ENCODE results near the gene MBNL3.

Gene MBNL3

GRCh38 chrX:132414404-132414803, 74.4 kb downstream of the MBNL3 start:
- no peak for DNase-seq

GRCh38 chrX:132413459-132413858, 75.4 kb downstream of the MBNL3 start:
- no peak for DNase-seq

GRCh38 chrX:132412208-132412607, 76.6 kb downstream of the MBNL3 start:
- DNase-seq, result no peak

GRCh38 chrX:132411310-132411977, 77.4 kb downstream of the MBNL3 start:
- DNase-seq, result no peak

GRCh38 chrX:132409780-132410556, 78.9 kb downstream of the MBNL3 start:
- DNase-seq, result no peak

- peak in 3 of 4 experiments; percentile 5 to 20 (median 18) for DNase-seq
These were observed 81.1 kb downstream of the MBNL3 start for GRCh38 chrX:132407691-132408090.

- DNase-seq, result no peak
These were observed 82.7 kb downstream of the MBNL3 start for GRCh38 chrX:132406106-132406505.

- DNase-seq, result no peak
These were observed 84.6 kb downstream of the MBNL3 start for GRCh38 chrX:132404266-132404665.

GRCh38 chrX:132401935-132402334, 86.9 kb downstream of the MBNL3 start:
- DNase-seq, result no peak

GRCh38 chrX:132400706-132401105, 88.1 kb downstream of the MBNL3 start:
- peak in 3 of 4 experiments; percentile 2 to 43 (median 28) for DNase-seq

- DNase-seq, result no peak
These were observed 93.2 kb downstream of the MBNL3 start for GRCh38 chrX:132395645-132396044.

GRCh38 chrX:132395026-132395425, 93.8 kb downstream of the MBNL3 start:
- peak in 3 of 4 experiments; percentile 4 to 11 (median 8) for DNase-seq

- peak in 2 of 4 experiments; percentile 27 to 32 for DNase-seq
These were observed 94.2 kb downstream of the MBNL3 start for GRCh38 chrX:132394591-132394990.

- no peak for DNase-seq
These were observed 94.8 kb downstream of the MBNL3 start for GRCh38 chrX:132393992-132394391.

- peak in 1 of 4 experiments; percentile 2 for DNase-seq
These were observed 95.4 kb downstream of the MBNL3 start for GRCh38 chrX:132393485-132393884.

- DNase-seq, result no peak
These were observed 95.8 kb downstream of the MBNL3 start for GRCh38 chrX:132393085-132393484.

GRCh38 chrX:132390792-132391191, 98.0 kb downstream of the MBNL3 start:
- no peak for DNase-seq

- DNase-seq, result no peak
These were observed 99.4 kb downstream of the MBNL3 start for GRCh38 chrX:132389480-132389879.

GRCh38 chrX:132388371-132388770, 100.5 kb downstream of the MBNL3 start:
- DNase-seq, result no peak

GRCh38 chrX:132384301-132384700, 104.5 kb downstream of the MBNL3 start:
- DNase-seq, result no peak

- no peak for DNase-seq
These were observed 106.8 kb downstream of the MBNL3 start for GRCh38 chrX:132382068-132382467.

GRCh38 chrX:132378281-132378680, 110.6 kb downstream of the MBNL3 start:
- DNase-seq, result no peak

- no peak for DNase-seq
These were observed 112.9 kb downstream of the MBNL3 start for GRCh38 chrX:132375941-132376340.

GRCh38 chrX:132373610-132374009, 115.2 kb downstream of the MBNL3 start:
- no peak for DNase-seq
